GM12878 (cell line): Measurements from ENCODE around the gene MYH9. TPM values are rescaled to one million over a fixed set of nuclear protein-coding genes. Genes with fewer than 3 reads are reported as not detected.

ENCODE experiments used
- CREB1 ChIP-seq: IDR thresholded peaks from 2 replicates; pipeline ENCODE4 v1.6.1; 2012; ENCODE audit warnings: low read depth, mild to moderate bottlenecking, inconsistent platforms
- DPF2 ChIP-seq: fragments of 450-650 bp; IDR thresholded peaks from 2 replicates; pipeline ENCODE4 v1.6.1; 2017; ENCODE audit warnings: mild to moderate bottlenecking
- ELK1 ChIP-seq: IDR thresholded peaks from 2 replicates; pipeline ENCODE4 v1.6.1; 2012; ENCODE audit warnings: low read depth, low read length, improper control_type of control experiment
- GATAD2B ChIP-seq: fragments of 450-650 bp; conservative IDR thresholded peaks from 2 replicates; pipeline ENCODE4 v1.6.1; 2017; ENCODE audit warnings: low read depth, mild to moderate bottlenecking, moderate library complexity
- HCFC1 ChIP-seq: fragments of 150-350 bp; IDR thresholded peaks from 2 replicates; pipeline ENCODE4 v1.6.1; 2014; ENCODE audit warnings: low read length
- JUNB ChIP-seq: IDR thresholded peaks from 2 replicates; pipeline ENCODE4 v1.6.1; 2016; ENCODE audit warnings: antibody characterized with exemption, mild to moderate bottlenecking
- MTA3 ChIP-seq: IDR thresholded peaks from 2 replicates; pipeline ENCODE4 v1.6.1; 2012; ENCODE audit warnings: low read length, inconsistent platforms, borderline replicate concordance
- NBN ChIP-seq: fragments of 450-650 bp; IDR thresholded peaks from 2 replicates; pipeline ENCODE4 v1.6.1; 2016
- POLR2AphosphoS2 ChIP-seq: IDR thresholded peaks from 2 replicates; pipeline ENCODE4 v1.6.1; 2011; ENCODE audit warnings: low read depth, mild to moderate bottlenecking, low read length, improper control_type of control experiment, moderate library complexity
- RBBP5 ChIP-seq: fragments of 200-600 bp; sonication (generic); conservative IDR thresholded peaks from 2 replicates; pipeline ENCODE4 v1.6.1; 2016
- RELB ChIP-seq: fragments of 450-650 bp; IDR thresholded peaks from 2 replicates; pipeline ENCODE4 v1.6.1; 2017; ENCODE audit warnings: low read depth, mild to moderate bottlenecking, moderate library complexity
- SP1 ChIP-seq: IDR thresholded peaks from one replicate; pipeline ENCODE4 v1.6.1; 2011; ENCODE audit warnings: low read depth, low read length
- STAT1 ChIP-seq: fragments of 450-650 bp; conservative IDR thresholded peaks from 2 replicates; pipeline ENCODE4 v1.6.1; 2014; ENCODE audit warnings: antibody characterized with exemption, mild to moderate bottlenecking
- ZNF24 ChIP-seq: fragments of 450-650 bp; IDR thresholded peaks from 2 replicates; pipeline ENCODE4 v1.6.1; 2017; ENCODE audit warnings: antibody characterized with exemption, mild to moderate bottlenecking
- polyA plus RNA-seq, 11 experiments: library from polyadenylated mRNA; depleted of rRNA in 4 of 11; unstranded in 6 of 11; stranded (reverse) in 5 of 11; fragments of >200 nt; fragmentation: Nextera tagmentation in 4 of 11; fragmentation: Illumina TruSeq in 1 of 11; extraction: Ambion mirVana in 4 of 11; extraction: Trizol in 1 of 11; gene quantifications; 1 replicate in 1 of 11; 2 replicates in 10 of 11; pipeline versions ENCODE4 v1.2.1 to v1.2.3, GENCODE V29; 2011 to 2016; ENCODE audit warnings: inconsistent platforms in 2 of 11, missing spikeins in 2 of 11, low read depth in 1 of 11
- total RNA-seq, 4 experiments: library from RNA; depleted of rRNA in 3 of 4; stranded (reverse); fragments of >200 nt in 3 of 4; fragmentation: Illumina TruSeq in 1 of 4; extraction: Trizol in 1 of 4; gene quantifications; 2 replicates each; pipeline versions ENCODE4 v1.2.1 to v1.2.3, GENCODE V29; 2013 to 2021
- TF ChIP-seq, protein P1 (sequence below), 3 experiments: IDR thresholded peaks in 2 of 3; conservative IDR thresholded peaks in 1 of 3; 2 replicates each; pipeline ENCODE4 v1.5.1; 2011; ENCODE audit warnings: low read depth in 3 of 3, low read length in 3 of 3, mild to moderate bottlenecking in 3 of 3, control low read depth in 2 of 3, moderate library complexity in 2 of 3, inconsistent platforms in 1 of 3, mixed read lengths in 1 of 3; ENCODE audit not compliant: control insufficient read depth in 2 of 3, insufficient read depth in 1 of 3; ENCODE audit errors: extremely low read depth in 1 of 3
- TF ChIP-seq, protein P2 (sequence below): fragments of 450-650 bp; IDR thresholded peaks from 2 replicates; pipeline ENCODE4 v1.6.1; 2017; ENCODE audit warnings: mild to moderate bottlenecking
- TF ChIP-seq, protein P3 (sequence below): IDR thresholded peaks from 2 replicates; pipeline ENCODE4 v1.6.1; 2012; ENCODE audit warnings: low read depth, low read length, improper control_type of control experiment
- TF ChIP-seq, protein P4 (sequence below): IDR thresholded peaks from 2 replicates; pipeline ENCODE4 v1.6.1; 2012; ENCODE audit warnings: low read length, inconsistent platforms
- TF ChIP-seq, protein P5 (sequence below): fragments of 450-650 bp; IDR thresholded peaks from 2 replicates; pipeline ENCODE4 v1.6.1; 2018; ENCODE audit warnings: mild to moderate bottlenecking, low read depth, moderate library complexity; ENCODE audit not compliant: partially characterized antibody

MYH9 gene
- total and polyA plus RNA-seq, 10 of the 15 experiments (the other 5 are each of a cell fraction or from before 2014, with no cell fraction given) = 5.1 to 525 (median 145) TPM

DNA sequence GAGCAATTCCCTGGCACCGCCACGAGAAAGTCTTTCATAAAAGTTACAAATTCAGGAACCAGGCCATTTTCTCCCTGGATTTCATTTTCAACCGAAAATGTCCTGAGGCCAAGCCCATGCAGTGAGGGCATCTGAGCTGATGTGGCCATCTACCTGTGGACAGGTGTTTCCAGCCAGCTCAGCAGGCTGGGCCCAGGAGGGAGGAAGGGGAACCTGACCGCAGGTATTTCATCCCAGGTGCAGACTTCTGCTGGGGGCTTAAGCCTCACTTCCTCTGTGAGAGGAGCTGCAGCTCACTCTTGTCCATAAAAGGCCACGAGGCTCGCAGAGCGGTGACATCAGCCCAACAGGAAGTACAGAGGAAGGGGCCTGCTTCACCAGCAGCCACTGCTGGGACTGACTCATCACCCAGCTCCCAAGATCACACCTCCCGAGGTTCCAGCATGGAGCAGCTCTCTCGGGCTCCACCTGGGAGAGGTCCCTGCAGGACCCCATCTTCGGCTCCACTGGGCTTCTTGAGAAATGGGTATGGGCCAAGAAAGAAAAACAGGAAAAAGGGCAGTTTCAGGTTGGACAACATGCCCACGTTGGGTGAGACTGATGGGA is 56.4 kb downstream of the MYH9 start (continued):
- TF ChIP-seq, protein P1, sequence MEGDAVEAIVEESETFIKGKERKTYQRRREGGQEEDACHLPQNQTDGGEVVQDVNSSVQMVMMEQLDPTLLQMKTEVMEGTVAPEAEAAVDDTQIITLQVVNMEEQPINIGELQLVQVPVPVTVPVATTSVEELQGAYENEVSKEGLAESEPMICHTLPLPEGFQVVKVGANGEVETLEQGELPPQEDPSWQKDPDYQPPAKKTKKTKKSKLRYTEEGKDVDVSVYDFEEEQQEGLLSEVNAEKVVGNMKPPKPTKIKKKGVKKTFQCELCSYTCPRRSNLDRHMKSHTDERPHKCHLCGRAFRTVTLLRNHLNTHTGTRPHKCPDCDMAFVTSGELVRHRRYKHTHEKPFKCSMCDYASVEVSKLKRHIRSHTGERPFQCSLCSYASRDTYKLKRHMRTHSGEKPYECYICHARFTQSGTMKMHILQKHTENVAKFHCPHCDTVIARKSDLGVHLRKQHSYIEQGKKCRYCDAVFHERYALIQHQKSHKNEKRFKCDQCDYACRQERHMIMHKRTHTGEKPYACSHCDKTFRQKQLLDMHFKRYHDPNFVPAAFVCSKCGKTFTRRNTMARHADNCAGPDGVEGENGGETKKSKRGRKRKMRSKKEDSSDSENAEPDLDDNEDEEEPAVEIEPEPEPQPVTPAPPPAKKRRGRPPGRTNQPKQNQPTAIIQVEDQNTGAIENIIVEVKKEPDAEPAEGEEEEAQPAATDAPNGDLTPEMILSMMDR (IDR thresholded peaks at IDR 0.05 in 2 of 3, conservative IDR thresholded peaks at IDR 0.05 in 1 of 3; ENCODE audit: control insufficient read depth in 2 of 3, extremely low read depth in 1 of 3, insufficient read depth in 1 of 3, low read depth in 3 of 3, low read length in 3 of 3) = no peak
- TF ChIP-seq MTA3 (no peak), CREB1 (peak; percentile 86), NBN (peak; percentile 46), RELB (peak; percentile 83), GATAD2B (peak; percentile 78), JUNB (peak; percentile 80), DPF2 (peak; percentile 74; the same call in 1 of the 2 replicates), STAT1 (no peak), POLR2AphosphoS2 (no peak), RBBP5 (no peak), HCFC1 (no peak), ELK1 (peak; percentile 72), SP1 (peak; percentile 21), ZNF24 (no peak)
- TF ChIP-seq, protein P2, sequence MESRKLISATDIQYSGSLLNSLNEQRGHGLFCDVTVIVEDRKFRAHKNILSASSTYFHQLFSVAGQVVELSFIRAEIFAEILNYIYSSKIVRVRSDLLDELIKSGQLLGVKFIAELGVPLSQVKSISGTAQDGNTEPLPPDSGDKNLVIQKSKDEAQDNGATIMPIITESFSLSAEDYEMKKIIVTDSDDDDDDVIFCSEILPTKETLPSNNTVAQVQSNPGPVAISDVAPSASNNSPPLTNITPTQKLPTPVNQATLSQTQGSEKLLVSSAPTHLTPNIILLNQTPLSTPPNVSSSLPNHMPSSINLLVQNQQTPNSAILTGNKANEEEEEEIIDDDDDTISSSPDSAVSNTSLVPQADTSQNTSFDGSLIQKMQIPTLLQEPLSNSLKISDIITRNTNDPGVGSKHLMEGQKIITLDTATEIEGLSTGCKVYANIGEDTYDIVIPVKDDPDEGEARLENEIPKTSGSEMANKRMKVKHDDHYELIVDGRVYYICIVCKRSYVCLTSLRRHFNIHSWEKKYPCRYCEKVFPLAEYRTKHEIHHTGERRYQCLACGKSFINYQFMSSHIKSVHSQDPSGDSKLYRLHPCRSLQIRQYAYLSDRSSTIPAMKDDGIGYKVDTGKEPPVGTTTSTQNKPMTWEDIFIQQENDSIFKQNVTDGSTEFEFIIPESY = peak; percentile 65; the same call in 1 of the 2 replicates
- TF ChIP-seq, protein P3, sequence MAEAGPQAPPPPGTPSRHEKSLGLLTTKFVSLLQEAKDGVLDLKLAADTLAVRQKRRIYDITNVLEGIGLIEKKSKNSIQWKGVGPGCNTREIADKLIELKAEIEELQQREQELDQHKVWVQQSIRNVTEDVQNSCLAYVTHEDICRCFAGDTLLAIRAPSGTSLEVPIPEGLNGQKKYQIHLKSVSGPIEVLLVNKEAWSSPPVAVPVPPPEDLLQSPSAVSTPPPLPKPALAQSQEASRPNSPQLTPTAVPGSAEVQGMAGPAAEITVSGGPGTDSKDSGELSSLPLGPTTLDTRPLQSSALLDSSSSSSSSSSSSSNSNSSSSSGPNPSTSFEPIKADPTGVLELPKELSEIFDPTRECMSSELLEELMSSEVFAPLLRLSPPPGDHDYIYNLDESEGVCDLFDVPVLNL = no peak
- TF ChIP-seq, protein P4, sequence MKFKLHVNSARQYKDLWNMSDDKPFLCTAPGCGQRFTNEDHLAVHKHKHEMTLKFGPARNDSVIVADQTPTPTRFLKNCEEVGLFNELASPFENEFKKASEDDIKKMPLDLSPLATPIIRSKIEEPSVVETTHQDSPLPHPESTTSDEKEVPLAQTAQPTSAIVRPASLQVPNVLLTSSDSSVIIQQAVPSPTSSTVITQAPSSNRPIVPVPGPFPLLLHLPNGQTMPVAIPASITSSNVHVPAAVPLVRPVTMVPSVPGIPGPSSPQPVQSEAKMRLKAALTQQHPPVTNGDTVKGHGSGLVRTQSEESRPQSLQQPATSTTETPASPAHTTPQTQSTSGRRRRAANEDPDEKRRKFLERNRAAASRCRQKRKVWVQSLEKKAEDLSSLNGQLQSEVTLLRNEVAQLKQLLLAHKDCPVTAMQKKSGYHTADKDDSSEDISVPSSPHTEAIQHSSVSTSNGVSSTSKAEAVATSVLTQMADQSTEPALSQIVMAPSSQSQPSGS = peak; percentile 79; the same call in 1 of the 2 replicates
- TF ChIP-seq, protein P5, sequence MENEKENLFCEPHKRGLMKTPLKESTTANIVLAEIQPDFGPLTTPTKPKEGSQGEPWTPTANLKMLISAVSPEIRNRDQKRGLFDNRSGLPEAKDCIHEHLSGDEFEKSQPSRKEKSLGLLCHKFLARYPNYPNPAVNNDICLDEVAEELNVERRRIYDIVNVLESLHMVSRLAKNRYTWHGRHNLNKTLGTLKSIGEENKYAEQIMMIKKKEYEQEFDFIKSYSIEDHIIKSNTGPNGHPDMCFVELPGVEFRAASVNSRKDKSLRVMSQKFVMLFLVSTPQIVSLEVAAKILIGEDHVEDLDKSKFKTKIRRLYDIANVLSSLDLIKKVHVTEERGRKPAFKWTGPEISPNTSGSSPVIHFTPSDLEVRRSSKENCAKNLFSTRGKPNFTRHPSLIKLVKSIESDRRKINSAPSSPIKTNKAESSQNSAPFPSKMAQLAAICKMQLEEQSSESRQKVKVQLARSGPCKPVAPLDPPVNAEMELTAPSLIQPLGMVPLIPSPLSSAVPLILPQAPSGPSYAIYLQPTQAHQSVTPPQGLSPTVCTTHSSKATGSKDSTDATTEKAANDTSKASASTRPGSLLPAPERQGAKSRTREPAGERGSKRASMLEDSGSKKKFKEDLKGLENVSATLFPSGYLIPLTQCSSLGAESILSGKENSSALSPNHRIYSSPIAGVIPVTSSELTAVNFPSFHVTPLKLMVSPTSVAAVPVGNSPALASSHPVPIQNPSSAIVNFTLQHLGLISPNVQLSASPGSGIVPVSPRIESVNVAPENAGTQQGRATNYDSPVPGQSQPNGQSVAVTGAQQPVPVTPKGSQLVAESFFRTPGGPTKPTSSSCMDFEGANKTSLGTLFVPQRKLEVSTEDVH = no peak
